ENCODE data around the gene TMPRSS13.

GRCh38 chr11:117929142-117929915 lies at the start of gene TMPRSS13:
- TF ChIP-seq CTCF (IDR thresholded peaks at IDR 0.05) (no peak), ZFX (IDR thresholded peaks at IDR 0.05; ENCODE audit: borderline replicate concordance) (no peak)

Measured in 22Rv1 (cell line).